Measurements from ENCODE around the gene TRIB2.

GRCh38 chr2:12675352-12675795, 41.4 kb upstream of the TRIB2 start:
- TF ChIP-seq, protein P1, sequence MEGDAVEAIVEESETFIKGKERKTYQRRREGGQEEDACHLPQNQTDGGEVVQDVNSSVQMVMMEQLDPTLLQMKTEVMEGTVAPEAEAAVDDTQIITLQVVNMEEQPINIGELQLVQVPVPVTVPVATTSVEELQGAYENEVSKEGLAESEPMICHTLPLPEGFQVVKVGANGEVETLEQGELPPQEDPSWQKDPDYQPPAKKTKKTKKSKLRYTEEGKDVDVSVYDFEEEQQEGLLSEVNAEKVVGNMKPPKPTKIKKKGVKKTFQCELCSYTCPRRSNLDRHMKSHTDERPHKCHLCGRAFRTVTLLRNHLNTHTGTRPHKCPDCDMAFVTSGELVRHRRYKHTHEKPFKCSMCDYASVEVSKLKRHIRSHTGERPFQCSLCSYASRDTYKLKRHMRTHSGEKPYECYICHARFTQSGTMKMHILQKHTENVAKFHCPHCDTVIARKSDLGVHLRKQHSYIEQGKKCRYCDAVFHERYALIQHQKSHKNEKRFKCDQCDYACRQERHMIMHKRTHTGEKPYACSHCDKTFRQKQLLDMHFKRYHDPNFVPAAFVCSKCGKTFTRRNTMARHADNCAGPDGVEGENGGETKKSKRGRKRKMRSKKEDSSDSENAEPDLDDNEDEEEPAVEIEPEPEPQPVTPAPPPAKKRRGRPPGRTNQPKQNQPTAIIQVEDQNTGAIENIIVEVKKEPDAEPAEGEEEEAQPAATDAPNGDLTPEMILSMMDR (IDR thresholded peaks at IDR 0.05 in 4 of 5, conservative IDR thresholded peaks at IDR 0.05 in 1 of 5) = no peak
- no peak for TF ChIP-seq POLR2A (IDR thresholded peaks at IDR 0.05)
